Measurements from ENCODE around the gene SEMA3B.

Gene SEMA3B

GRCh38 chr3:50293079-50293801 lies 24.3 kb downstream of the SEMA3B start:
- no peak for DNase-seq (ENCODE audit: low read depth)
- no peak overlapping the region for H3K4me3 ChIP-seq (ENCODE audit: low read length)
- TF ChIP-seq CTCF (conservative IDR thresholded peaks at IDR 0.05; ENCODE audit: low read length): no peak

- TF ChIP-seq CTCF (conservative IDR thresholded peaks at IDR 0.05; ENCODE audit: low read length): no peak
- H3K4me3 ChIP-seq (ENCODE audit: low read length): no peak overlapping the region
- DNase-seq (ENCODE audit: low read depth): no peak
Observed at GRCh38 chr3:50294089-50294488, 25.1 kb downstream of the SEMA3B start.

- H3K4me3 ChIP-seq (ENCODE audit: low read length): no peak overlapping the region
- TF ChIP-seq CTCF (conservative IDR thresholded peaks at IDR 0.05; ENCODE audit: low read length): no peak
- no peak for DNase-seq (ENCODE audit: low read depth)
Observed at GRCh38 chr3:50294492-50295403, 25.8 kb downstream of the SEMA3B start.

- TF ChIP-seq CTCF (conservative IDR thresholded peaks at IDR 0.05; ENCODE audit: low read length): no peak
Observed at GRCh38 chr3:50295553-50296431, 26.8 kb downstream of the SEMA3B start.

GRCh38 chr3:50296721-50297383 lies 27.9 kb downstream of the SEMA3B start:
- TF ChIP-seq CTCF (conservative IDR thresholded peaks at IDR 0.05; ENCODE audit: low read length): no peak
- DNase-seq (ENCODE audit: low read depth): no peak
- no peak overlapping the region for H3K4me3 ChIP-seq (ENCODE audit: low read length)

More at GRCh38 chr3:50295553-50296431, 26.8 kb downstream of the SEMA3B start:
- DNase-seq (ENCODE audit: low read depth): no peak
- H3K4me3 ChIP-seq (ENCODE audit: low read length): no peak overlapping the region

- TF ChIP-seq CTCF (conservative IDR thresholded peaks at IDR 0.05; ENCODE audit: low read length): no peak
- H3K4me3 ChIP-seq (ENCODE audit: low read length): no peak overlapping the region
- no peak for DNase-seq (ENCODE audit: low read depth)
Observed at GRCh38 chr3:50297384-50297775, 28.4 kb downstream of the SEMA3B start.
